Activated gamma-delta T cell treated with Interleukin-2 at 50 U/mL for 16 hours (primary cell): ENCODE measurements around the gene SLC39A10.

Experiments used
- DNase-seq: peaks from one replicate; pipeline ENCODE4 v3.0.0-alpha.2; 2020

SLC39A10 gene

GRCh38 chr2:195733831-195734230, 76.8 kb downstream of the SLC39A10 start:
- DNase-seq, result no peak

- no peak for DNase-seq
Measured at GRCh38 chr2:195734395-195734794, 77.4 kb downstream of the SLC39A10 start.

- no peak for DNase-seq
Measured at GRCh38 chr2:195734931-195735330, 77.9 kb downstream of the SLC39A10 start.

- DNase-seq, result no peak
Measured at GRCh38 chr2:195735347-195735746, 78.3 kb downstream of the SLC39A10 start.

GRCh38 chr2:195737511-195738325, 80.7 kb downstream of the SLC39A10 start:
- DNase-seq, result no peak

- DNase-seq, result no peak
Measured at GRCh38 chr2:195741191-195741590, 84.2 kb downstream of the SLC39A10 start.

GRCh38 chr2:195756218-195756942, 99.4 kb downstream of the SLC39A10 start:
- DNase-seq, result no peak

GRCh38 chr2:195758846-195759245, 101.8 kb downstream of the SLC39A10 start:
- DNase-seq, result no peak

GRCh38 chr2:195759877-195760276, 102.9 kb downstream of the SLC39A10 start:
- DNase-seq, result no peak

- DNase-seq, result no peak
Measured at GRCh38 chr2:195763866-195764265, 106.8 kb downstream of the SLC39A10 start.

GRCh38 chr2:195766691-195767090, 109.7 kb downstream of the SLC39A10 start:
- DNase-seq, result no peak

- DNase-seq, result no peak
Measured at GRCh38 chr2:195768431-195768830, 111.4 kb downstream of the SLC39A10 start.

GRCh38 chr2:195769975-195770374, 112.9 kb downstream of the SLC39A10 start:
- DNase-seq, result no peak

- DNase-seq, result no peak
Measured at GRCh38 chr2:195779491-195779890, 122.5 kb downstream of the SLC39A10 start.

GRCh38 chr2:195782156-195782555, 125.1 kb downstream of the SLC39A10 start:
- DNase-seq, result no peak
